Measurements from ENCODE around the gene GPR17.

GPR17 gene

DNA sequence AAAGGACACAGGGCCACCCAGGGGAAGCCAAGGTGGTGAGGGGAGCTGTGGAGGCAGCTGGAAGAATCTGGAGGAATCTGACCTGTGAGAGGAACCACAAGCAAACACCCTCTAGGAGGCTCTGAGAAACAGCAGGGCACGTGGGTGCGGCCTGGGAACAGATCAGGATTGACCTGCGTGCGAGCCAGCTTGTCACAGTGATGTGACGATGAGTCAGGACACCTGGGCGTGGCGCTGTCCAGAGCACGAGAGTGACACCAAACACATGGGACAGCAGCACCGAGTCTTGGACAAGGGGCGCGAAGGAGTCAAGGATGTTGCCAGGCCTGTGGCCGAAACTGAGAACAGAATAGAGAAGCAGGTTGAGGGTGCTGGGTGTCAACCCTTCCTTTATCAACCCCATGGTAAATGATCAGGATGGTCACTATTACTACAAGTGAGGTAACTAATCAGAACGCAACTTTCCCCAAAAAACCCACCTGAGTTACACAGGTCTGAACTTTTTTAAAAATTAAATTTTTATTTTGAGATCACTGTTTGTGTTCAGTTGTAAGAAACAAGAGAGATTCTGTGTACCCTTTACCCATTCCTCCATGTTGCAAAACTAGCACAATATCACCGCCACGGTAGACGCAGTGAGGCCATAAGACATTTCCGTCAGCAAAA is 54.7 kb downstream of the GPR17 start:
- DNase-seq, result peak; percentile 15

DNA sequence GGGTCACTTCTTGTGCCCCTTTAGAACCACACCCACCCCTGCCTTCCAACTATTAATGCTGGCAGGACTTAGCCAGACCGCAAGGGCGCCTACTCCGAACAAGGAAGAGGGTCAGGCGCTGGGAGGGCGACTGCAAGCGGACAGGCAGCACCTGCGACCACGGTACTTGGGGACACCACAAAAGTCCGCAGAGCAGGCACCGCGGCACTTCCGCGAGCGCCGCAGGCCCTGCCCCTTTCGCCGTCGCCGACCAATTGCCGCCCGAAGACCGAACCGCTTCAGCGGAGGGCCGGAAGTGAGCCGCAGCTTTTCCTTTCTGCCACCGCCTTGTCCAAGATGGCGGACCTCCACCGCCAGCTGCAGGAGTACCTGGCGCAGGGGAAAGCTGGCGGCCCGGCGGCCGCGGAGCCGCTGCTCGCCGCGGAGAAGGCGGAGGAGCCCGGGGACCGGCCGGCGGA is 55.3 kb downstream of the GPR17 start, which contains the start of gene SFT2D3:
Gene SFT2D3 (plus strand): TSS at position 305 of the 458 bp plus-strand sequence. CDS start 32 bp downstream, at position 337.
- DNase-seq, result peak; percentile 92

- peak; percentile 77 for DNase-seq
Measured at GRCh38 chr2:127701651-127702394, 55.9 kb downstream of the GPR17 start.

Data from NCI-H69 (cell line).